GM12878 (cell line): ENCODE data around the gene LMX1A. TPM values are rescaled to one million over a fixed set of nuclear protein-coding genes. Genes with fewer than 3 reads are reported as not detected.

ENCODE experiments used
- ATAC-seq: fragments of 200-7000 bp; cut with Tn5 transposase; 3 replicates; pipeline ENCODE4 v1.9.1; 2020; ENCODE audit warnings: mild to moderate bottlenecking, moderate library complexity
- BruUV-seq: library from RNA; stranded (reverse); fragments of 400-500 nt; replicated peaks from 2 replicates; lab custom pipeline; 2021; lab: Mats Ljungman, UMichigan
- CTCF ChIA-PET: fragments of 300-600 bp; sonication (Branson Sonifier 250); formaldehyde crosslinking; extraction: SDS; loops from one replicate; lab custom pipeline; 2021; ENCODE audit warnings: inconsistent platforms; lab: Yijun Ruan, JAX
- POLR2A ChIA-PET: fragments of 350-600 bp; formaldehyde crosslinking; extraction: SDS; loops from one replicate; lab custom pipeline; 2021; ENCODE audit warnings: inconsistent platforms; lab: Charles Lee
- RAD21 ChIA-PET: fragments of 300-600 bp; sonication (Branson Sonifier 250); formaldehyde crosslinking; loops from one replicate; lab custom pipeline; 2023; ENCODE audit warnings: antibody characterized with exemption; ENCODE audit not compliant: unreplicated experiment; lab: Charles Lee
- SMC1A ChIA-PET: fragments of 300-600 bp; sonication (Branson Sonifier 250); formaldehyde crosslinking; loops from one replicate; lab custom pipeline; 2023; ENCODE audit not compliant: unreplicated experiment, uncharacterized antibody; lab: Charles Lee
- DNase-seq: peaks from one replicate; pipeline ENCODE4 v3.0.0-alpha.2; 2011; ENCODE audit warnings: low read depth, low spot score
- FAIRE-seq: peaks from 3 replicates; lab custom pipeline; 2011; peaks lifted over from hg19 to GRCh38; lab: Jason Lieb, UNC
- H2AFZ ChIP-seq: 2 replicates; pipeline ENCODE4 v1.6.0; 2011; ENCODE audit warnings: low read depth, low read length, control low read depth; ENCODE audit not compliant: control insufficient read depth
- H3K27ac ChIP-seq: 2 replicates; pipeline ENCODE4 v1.5.1; 2011; ENCODE audit warnings: control low read depth; ENCODE audit not compliant: control insufficient read depth, insufficient read depth
- H3K27me3 ChIP-seq, 2 experiments: replicated peaks in 1 of 2; 2 replicates each; pipeline versions ENCODE4 v1.6.0 to v1.6.1; 2011; ENCODE audit warnings: low read length in 1 of 2; ENCODE audit not compliant: control insufficient read depth in 2 of 2, insufficient read depth in 2 of 2
- H3K36me3 ChIP-seq, 2 experiments: 2 replicates each; pipeline ENCODE4 v1.5.1; 2011; ENCODE audit warnings: low read length in 1 of 2; ENCODE audit not compliant: control insufficient read depth in 2 of 2, insufficient read depth in 2 of 2
- H3K4me1 ChIP-seq: 2 replicates; pipeline ENCODE4 v1.6.1; 2011; ENCODE audit warnings: mild to moderate bottlenecking, low read length, moderate library complexity, mixed read lengths; ENCODE audit not compliant: control insufficient read depth, insufficient read depth
- H3K4me2 ChIP-seq: 2 replicates; pipeline ENCODE4 v1.6.0; 2011; ENCODE audit warnings: control low read depth; ENCODE audit not compliant: control insufficient read depth, insufficient read depth
- H3K4me3 ChIP-seq: fragments of 200-600 bp; sonication (generic); 2 replicates; pipeline ENCODE4 v1.5.1; 2016
- H3K79me2 ChIP-seq: 2 replicates; pipeline ENCODE4 v1.6.0; 2011; ENCODE audit warnings: low read length; ENCODE audit not compliant: control insufficient read depth, insufficient read depth
- H3K9ac ChIP-seq: 2 replicates; pipeline ENCODE4 v1.8.0; 2011; ENCODE audit warnings: low read length, control low read depth, mixed read lengths; ENCODE audit not compliant: control insufficient read depth, insufficient read depth
- H3K9me3 ChIP-seq: replicated peaks from 3 replicates; pipeline ENCODE4 v1.5.1; 2011; ENCODE audit warnings: mild to moderate bottlenecking, low read length; ENCODE audit not compliant: control insufficient read depth, insufficient read depth
- H4K20me1 ChIP-seq: 2 replicates; pipeline ENCODE4 v1.6.0; 2011; ENCODE audit not compliant: control insufficient read depth, insufficient read depth
- CTCF ChIP-seq, 3 experiments: IDR thresholded peaks in 2 of 3; conservative IDR thresholded peaks in 1 of 3; 2 replicates each; pipeline ENCODE4 v1.5.1; 2011; ENCODE audit warnings: low read depth in 3 of 3, low read length in 3 of 3, mild to moderate bottlenecking in 3 of 3, control low read depth in 2 of 3, moderate library complexity in 2 of 3, inconsistent platforms in 1 of 3, mixed read lengths in 1 of 3; ENCODE audit not compliant: control insufficient read depth in 2 of 3, insufficient read depth in 1 of 3; ENCODE audit errors: extremely low read depth in 1 of 3
- E2F4 ChIP-seq: IDR thresholded peaks from 2 replicates; pipeline ENCODE4 v1.6.1; 2012; ENCODE audit warnings: low read depth, low read length, improper control_type of control experiment
- IRF5 ChIP-seq: fragments of 450-650 bp; IDR thresholded peaks from 2 replicates; pipeline ENCODE4 v1.6.1; 2017; ENCODE audit warnings: borderline replicate concordance
- MLLT1 ChIP-seq: fragments of 450-650 bp; IDR thresholded peaks from 2 replicates; pipeline ENCODE4 v1.6.1; 2016; ENCODE audit warnings: mild to moderate bottlenecking
- RAD51 ChIP-seq: fragments of 450-650 bp; IDR thresholded peaks from 2 replicates; pipeline ENCODE4 v1.6.1; 2016; ENCODE audit warnings: moderate library complexity, mild to moderate bottlenecking, inconsistent platforms
- RBBP5 ChIP-seq: fragments of 200-600 bp; sonication (generic); conservative IDR thresholded peaks from 2 replicates; pipeline ENCODE4 v1.6.1; 2016
- TCF3 ChIP-seq: IDR thresholded peaks from 2 replicates; pipeline ENCODE4 v1.6.1; 2012; ENCODE audit warnings: low read depth, mild to moderate bottlenecking, low read length, borderline replicate concordance; ENCODE audit not compliant: insufficient read depth
- TCF7 ChIP-seq: IDR thresholded peaks from 2 replicates; pipeline ENCODE4 v1.6.1; 2014; ENCODE audit warnings: antibody characterized with exemption, borderline replicate concordance
- ZBTB33 ChIP-seq: fragments of 450-650 bp; IDR thresholded peaks from 2 replicates; pipeline ENCODE4 v1.6.1; 2017; ENCODE audit warnings: mild to moderate bottlenecking
- WGBS: methylation state at CpG from one replicate; pipeline ENCODE4 v1.1.6; 2016; ENCODE audit warnings: low lambda C conversion rate; ENCODE audit not compliant: insufficient replicate concordance, insufficient coverage; ENCODE audit errors: missing lambda C conversion rate; 5-methylcytosine and 5-hydroxymethylcytosine counted together
- in situ Hi-C: fragments of 300-500 bp; cut with MboI; formaldehyde crosslinking; loops from 9 replicates; pipeline ENCODE4 v1.14.3; 2018; ENCODE audit warnings: mixed read lengths
- intact Hi-C: fragments of 100-400 bp; cut with micrococcal nuclease; formaldehyde crosslinking; loops from one replicate; pipeline ENCODE4 v1.14.2; 2022; ENCODE audit not compliant: unreplicated experiment
- polyA plus RNA-seq, 11 experiments: library from polyadenylated mRNA; depleted of rRNA in 4 of 11; unstranded in 6 of 11; stranded (reverse) in 5 of 11; fragments of >200 nt; fragmentation: Nextera tagmentation in 4 of 11; fragmentation: Illumina TruSeq in 1 of 11; extraction: Ambion mirVana in 4 of 11; extraction: Trizol in 1 of 11; gene quantifications; 1 replicate in 1 of 11; 2 replicates in 10 of 11; pipeline versions ENCODE4 v1.2.1 to v1.2.3, GENCODE V29; 2011 to 2016; ENCODE audit warnings: inconsistent platforms in 2 of 11, missing spikeins in 2 of 11, low read depth in 1 of 11
- total RNA-seq, 4 experiments: library from RNA; depleted of rRNA in 3 of 4; stranded (reverse); fragments of >200 nt in 3 of 4; fragmentation: Illumina TruSeq in 1 of 4; extraction: Trizol in 1 of 4; gene quantifications; 2 replicates each; pipeline versions ENCODE4 v1.2.1 to v1.2.3, GENCODE V29; 2013 to 2021

Gene LMX1A
- total and polyA plus RNA-seq, 10 of the 15 experiments (the other 5 are each of a cell fraction or from before 2014, with no cell fraction given) = not detected

GRCh38 chr1:165212229-165212628 is 144.3 kb downstream of the LMX1A start:
- no peaks in the 10 kb centered on the region for H3K27me3 ChIP-seq
- intact Hi-C loops = no loop called here
- BruUV-seq = no TSS peak
- RAD21 ChIA-PET = no interaction called here
- no peak overlapping the region for H3K9ac ChIP-seq
- no peaks in the 10 kb centered on the region for H4K20me1 ChIP-seq
- no peak for DNase-seq
- no peak overlapping the region for H2AFZ ChIP-seq
- no peak for TF ChIP-seq IRF5
- TF ChIP-seq TCF3 = no peak
- no peak for TF ChIP-seq ZBTB33
- no peak for TF ChIP-seq MLLT1
- TF ChIP-seq RBBP5 = no peak
- TF ChIP-seq TCF7 = no peak
- TF ChIP-seq RAD51 = no peak
- no peak for TF ChIP-seq CTCF (IDR thresholded peaks at IDR 0.05 in 2 of 3, conservative IDR thresholded peaks at IDR 0.05 in 1 of 3; ENCODE audit: control insufficient read depth in 2 of 3, extremely low read depth in 1 of 3, insufficient read depth in 1 of 3, low read depth in 3 of 3, low read length in 3 of 3)
- TF ChIP-seq E2F4 = no peak
- TF ChIP-seq, all 136 proteins: peak for 0
- H3K79me2 ChIP-seq = no peaks in the 10 kb centered on the region
- no peak overlapping the region for H3K4me2 ChIP-seq
- ATAC-seq = no peak
- H3K36me3 ChIP-seq = no peaks in the 10 kb centered on the region
- in situ Hi-C loops = no loop called here
- no peaks in the 10 kb centered on the region for H3K9me3 ChIP-seq
- 0% methylated on average over 2 of the region's 3 CpGs for WGBS
- ChIA-PET CTCF (no interaction called here), POLR2A (no interaction called here), SMC1A (no interaction called here)
- no peak overlapping the region for H3K27ac ChIP-seq
- no peak overlapping the region for H3K4me3 ChIP-seq
- H3K4me1 ChIP-seq = no peaks in the 10 kb centered on the region
- FAIRE-seq = no peak
